Activated T-cell treated with anti-CD3 and anti-CD28 coated beads, Interleukin-2, amount 50 U/mL, for 24 hours (primary cell): ENCODE results near the gene SLC1A3.

Source experiments
- DNase-seq: peaks from one replicate; pipeline ENCODE4 v3.0.0-alpha.2; 2020
- H3K27ac Mint-ChIP-seq: 2 replicates; pipeline ENCODE4 v1.8.0; 2020; ENCODE audit warnings: mild to moderate bottlenecking, mixed read lengths
- H3K27me3 Mint-ChIP-seq: 2 replicates; pipeline ENCODE4 v1.8.0; 2020; ENCODE audit warnings: mixed read lengths
- H3K36me3 Mint-ChIP-seq: 2 replicates; pipeline ENCODE4 v1.8.0; 2020; ENCODE audit warnings: low read depth, mixed read lengths
- H3K4me1 Mint-ChIP-seq: 2 replicates; pipeline ENCODE4 v1.8.0; 2020; ENCODE audit warnings: low read depth, mixed read lengths
- H3K4me3 Mint-ChIP-seq: 2 replicates; pipeline ENCODE4 v1.8.0; 2020; ENCODE audit warnings: mild to moderate bottlenecking, moderate library complexity, mixed read lengths
- H3K9me3 Mint-ChIP-seq: 2 replicates; pipeline ENCODE4 v1.8.0; 2020; ENCODE audit warnings: mixed read lengths

SLC1A3 gene

GRCh38 chr5:36651761-36652685 is 45.6 kb downstream of the SLC1A3 start:
- no peak overlapping the region for H3K27ac Mint-ChIP-seq
- no peaks in the 10 kb centered on the region for H3K36me3 Mint-ChIP-seq
- H3K9me3 Mint-ChIP-seq = no peaks in the 10 kb centered on the region
- no peak overlapping the region for H3K4me3 Mint-ChIP-seq
- H3K4me1 Mint-ChIP-seq = no peaks in the 10 kb centered on the region
- no peak for DNase-seq
- peaks cover 21% of the 10 kb centered on the region for H3K27me3 Mint-ChIP-seq

GRCh38 chr5:36653044-36653705 is 46.8 kb downstream of the SLC1A3 start:
- peaks cover 23% of the 10 kb centered on the region for H3K27me3 Mint-ChIP-seq
- H3K4me3 Mint-ChIP-seq = no peak overlapping the region
- H3K9me3 Mint-ChIP-seq = no peaks in the 10 kb centered on the region
- H3K36me3 Mint-ChIP-seq = no peaks in the 10 kb centered on the region
- H3K4me1 Mint-ChIP-seq = no peaks in the 10 kb centered on the region
- no peak overlapping the region for H3K27ac Mint-ChIP-seq
- no peak for DNase-seq

GRCh38 chr5:36654564-36654963 is 48.2 kb downstream of the SLC1A3 start:
- H3K27ac Mint-ChIP-seq = no peak overlapping the region
- H3K27me3 Mint-ChIP-seq = peaks cover 22% of the 10 kb centered on the region
- no peaks in the 10 kb centered on the region for H3K9me3 Mint-ChIP-seq
- no peaks in the 10 kb centered on the region for H3K4me1 Mint-ChIP-seq
- no peak for DNase-seq
- no peaks in the 10 kb centered on the region for H3K36me3 Mint-ChIP-seq
- no peak overlapping the region for H3K4me3 Mint-ChIP-seq

- Mint-ChIP-seq H3K27ac (no peak overlapping the region), H3K4me3 (no peak overlapping the region), H3K4me1 (no peaks in the 10 kb centered on the region)
Measured at GRCh38 chr5:36655161-36655560, 48.8 kb downstream of the SLC1A3 start.

GRCh38 chr5:36656556-36656955 is 50.1 kb downstream of the SLC1A3 start:
- H3K27me3 Mint-ChIP-seq = peaks cover 20% of the 10 kb centered on the region
- H3K27ac Mint-ChIP-seq = no peak overlapping the region
- no peaks in the 10 kb centered on the region for H3K36me3 Mint-ChIP-seq
- no peaks in the 10 kb centered on the region for H3K9me3 Mint-ChIP-seq
- H3K4me3 Mint-ChIP-seq = no peak overlapping the region
- H3K4me1 Mint-ChIP-seq = no peaks in the 10 kb centered on the region
- no peak for DNase-seq

More at GRCh38 chr5:36655161-36655560, 48.8 kb downstream of the SLC1A3 start:
- DNase-seq = no peak
- Mint-ChIP-seq H3K36me3 (no peaks in the 10 kb centered on the region), H3K27me3 (peaks cover 22% of the 10 kb centered on the region), H3K9me3 (no peaks in the 10 kb centered on the region)

GRCh38 chr5:36657563-36657995 is 51.2 kb downstream of the SLC1A3 start:
- Mint-ChIP-seq H3K27me3 (peaks cover 25% of the 10 kb centered on the region), H3K4me1 (no peaks in the 10 kb centered on the region), H3K9me3 (no peaks in the 10 kb centered on the region), H3K4me3 (no peak overlapping the region), H3K27ac (no peak overlapping the region), H3K36me3 (no peaks in the 10 kb centered on the region)
- no peak for DNase-seq

GRCh38 chr5:36658038-36658756 is 51.8 kb downstream of the SLC1A3 start:
- H3K9me3 Mint-ChIP-seq = no peaks in the 10 kb centered on the region
- H3K4me1 Mint-ChIP-seq = no peaks in the 10 kb centered on the region
- H3K4me3 Mint-ChIP-seq = no peak overlapping the region
- H3K27me3 Mint-ChIP-seq = peaks cover 23% of the 10 kb centered on the region
- H3K36me3 Mint-ChIP-seq = no peaks in the 10 kb centered on the region
- no peak overlapping the region for H3K27ac Mint-ChIP-seq
- DNase-seq = no peak

- no peak overlapping the region for H3K4me3 Mint-ChIP-seq
- no peaks in the 10 kb centered on the region for H3K4me1 Mint-ChIP-seq
- no peaks in the 10 kb centered on the region for H3K36me3 Mint-ChIP-seq
- no peak overlapping the region for H3K27ac Mint-ChIP-seq
- no peaks in the 10 kb centered on the region for H3K9me3 Mint-ChIP-seq
- DNase-seq = no peak
- peaks cover 20% of the 10 kb centered on the region for H3K27me3 Mint-ChIP-seq
Measured at GRCh38 chr5:36659411-36659810, 53.0 kb downstream of the SLC1A3 start.

GRCh38 chr5:36660397-36661049 is 54.1 kb downstream of the SLC1A3 start:
- H3K9me3 Mint-ChIP-seq = no peaks in the 10 kb centered on the region
- no peaks in the 10 kb centered on the region for H3K36me3 Mint-ChIP-seq
- no peak overlapping the region for H3K4me3 Mint-ChIP-seq
- no peaks in the 10 kb centered on the region for H3K4me1 Mint-ChIP-seq
- no peak for DNase-seq
- peaks cover 17% of the 10 kb centered on the region for H3K27me3 Mint-ChIP-seq
- H3K27ac Mint-ChIP-seq = no peak overlapping the region

GRCh38 chr5:36661456-36662220 is 55.2 kb downstream of the SLC1A3 start:
- no peak overlapping the region for H3K4me3 Mint-ChIP-seq
- no peak for DNase-seq
- H3K36me3 Mint-ChIP-seq = no peaks in the 10 kb centered on the region
- H3K4me1 Mint-ChIP-seq = no peaks in the 10 kb centered on the region
- H3K9me3 Mint-ChIP-seq = no peaks in the 10 kb centered on the region
- no peak overlapping the region for H3K27ac Mint-ChIP-seq
- H3K27me3 Mint-ChIP-seq = peaks cover 20% of the 10 kb centered on the region

- Mint-ChIP-seq H3K9me3 (no peaks in the 10 kb centered on the region), H3K27me3 (peaks cover 20% of the 10 kb centered on the region), H3K4me3 (no peak overlapping the region), H3K27ac (no peak overlapping the region), H3K36me3 (no peaks in the 10 kb centered on the region), H3K4me1 (no peaks in the 10 kb centered on the region)
- DNase-seq = no peak
Measured at GRCh38 chr5:36662291-36662851, 56.0 kb downstream of the SLC1A3 start.

- Mint-ChIP-seq H3K9me3 (no peaks in the 10 kb centered on the region), H3K4me1 (no peaks in the 10 kb centered on the region), H3K27me3 (peaks cover 13% of the 10 kb centered on the region), H3K4me3 (no peak overlapping the region), H3K27ac (no peak overlapping the region), H3K36me3 (no peaks in the 10 kb centered on the region)
- no peak for DNase-seq
Measured at GRCh38 chr5:36664766-36665165, 58.4 kb downstream of the SLC1A3 start.

- Mint-ChIP-seq H3K27me3 (peaks cover 13% of the 10 kb centered on the region), H3K4me3 (no peak overlapping the region), H3K9me3 (no peaks in the 10 kb centered on the region), H3K27ac (no peak overlapping the region), H3K4me1 (no peaks in the 10 kb centered on the region), H3K36me3 (no peaks in the 10 kb centered on the region)
- no peak for DNase-seq
Measured at GRCh38 chr5:36665628-36666027, 59.2 kb downstream of the SLC1A3 start.
